RPMI7951 (cell line): ENCODE results near the gene SUPT3H. TPM values are rescaled to one million over a fixed set of nuclear protein-coding genes. Genes with fewer than 3 reads are reported as not detected.
A peak's percentile ranks its signal among the peaks of the same experiment; 100 is the strongest.
"Not testable (repeated sequence)": the region's sequence is repeated elsewhere in the genome, so short reads cannot be mapped to it uniquely, and the experiment has no call there.

Experiments used
- DNase-seq: peaks from one replicate; pipeline ENCODE4 v3.0.0-alpha.2; 2012; ENCODE audit warnings: low read depth
- total RNA-seq: library from RNA; depleted of rRNA; stranded (reverse); fragments of >200 nt; shearing (Covaris generic); gene quantifications from 2 replicates; pipeline ENCODE4 v1.2.3, GENCODE V29; 2014

The SUPT3H gene
- total RNA-seq, 1 experiment from 2014 or later = 7.7 TPM

- DNase-seq = no peak
These were observed 308.6 kb downstream of the SUPT3H start for GRCh38 chr6:45069091-45069490.

- DNase-seq = not testable (repeated sequence)
These were observed 310.3 kb downstream of the SUPT3H start for GRCh38 chr6:45067446-45067845.

- DNase-seq = not testable (repeated sequence)
These were observed 315.1 kb downstream of the SUPT3H start for GRCh38 chr6:45062659-45063058.

- DNase-seq = no peak
These were observed 320.0 kb downstream of the SUPT3H start for GRCh38 chr6:45057711-45058110.

DNA sequence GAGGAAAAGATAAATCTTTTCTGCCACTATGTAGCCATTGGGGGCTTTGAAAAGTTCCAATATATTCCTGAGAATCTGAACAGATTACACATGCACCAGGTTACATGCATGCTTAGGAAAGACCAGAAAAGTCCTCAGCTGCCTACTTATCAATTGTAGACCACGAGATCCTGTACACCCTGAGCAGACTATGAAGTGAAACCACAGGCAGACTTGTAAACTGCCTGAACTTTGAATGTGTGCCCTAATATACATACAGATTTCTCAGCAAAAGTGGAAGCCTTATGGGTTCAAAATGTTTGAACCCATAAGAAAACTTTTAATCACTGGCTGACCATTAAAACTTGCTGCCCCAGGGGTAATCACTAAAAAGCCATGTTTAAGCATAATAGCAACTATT lies 323.1 kb downstream of the SUPT3H start:
- peak; percentile 17 for DNase-seq

DNA sequence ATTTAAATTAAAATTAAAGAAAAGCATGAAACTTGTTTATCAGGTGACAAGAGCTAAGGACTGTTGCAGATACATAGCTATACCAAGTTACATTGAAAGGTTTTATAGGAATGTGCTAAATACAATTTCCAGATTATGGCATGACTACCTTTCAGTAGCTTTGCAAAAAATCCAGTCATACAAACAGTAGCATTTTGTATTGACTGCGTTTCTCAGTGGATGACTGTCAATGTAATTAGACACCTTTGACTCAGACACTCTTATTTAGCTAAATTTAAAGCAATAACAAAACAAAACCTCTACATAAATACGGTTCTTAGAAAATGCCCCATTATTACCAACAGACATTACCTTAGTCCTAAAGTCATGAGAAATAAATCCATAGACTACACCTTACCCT lies 325.4 kb downstream of the SUPT3H start:
- DNase-seq = no peak

- peak; percentile 55 for DNase-seq
These were observed 328.4 kb downstream of the SUPT3H start for GRCh38 chr6:45049188-45049843.

GRCh38 chr6:45047573-45047972 lies 330.2 kb downstream of the SUPT3H start:
- DNase-seq = no peak

DNA sequence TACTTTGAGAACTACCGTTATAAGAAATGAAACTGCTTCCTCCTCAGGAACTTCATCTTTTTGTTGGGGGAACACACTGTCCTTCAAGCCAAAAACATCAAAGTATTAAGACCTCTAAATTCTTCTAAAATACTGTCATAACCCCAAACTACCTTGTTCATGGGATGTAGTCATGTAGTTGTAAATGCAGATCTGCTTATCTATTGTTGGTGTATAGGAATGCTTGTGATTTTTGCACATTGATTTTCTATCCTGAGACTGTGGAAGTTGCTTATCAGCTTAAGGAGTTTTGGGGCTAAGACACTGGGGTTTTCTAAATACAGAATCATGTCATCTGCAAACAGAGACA lies 332.5 kb downstream of the SUPT3H start:
- DNase-seq = no peak

- DNase-seq = no peak
These were observed 333.1 kb downstream of the SUPT3H start for GRCh38 chr6:45044510-45045252.

GRCh38 chr6:45044086-45044485 lies 333.6 kb downstream of the SUPT3H start:
- no peak for DNase-seq

- not testable (repeated sequence) for DNase-seq
These were observed 335.1 kb downstream of the SUPT3H start for GRCh38 chr6:45042673-45043072.

- no peak for DNase-seq
These were observed 339.5 kb downstream of the SUPT3H start for GRCh38 chr6:45038226-45038625.

DNA sequence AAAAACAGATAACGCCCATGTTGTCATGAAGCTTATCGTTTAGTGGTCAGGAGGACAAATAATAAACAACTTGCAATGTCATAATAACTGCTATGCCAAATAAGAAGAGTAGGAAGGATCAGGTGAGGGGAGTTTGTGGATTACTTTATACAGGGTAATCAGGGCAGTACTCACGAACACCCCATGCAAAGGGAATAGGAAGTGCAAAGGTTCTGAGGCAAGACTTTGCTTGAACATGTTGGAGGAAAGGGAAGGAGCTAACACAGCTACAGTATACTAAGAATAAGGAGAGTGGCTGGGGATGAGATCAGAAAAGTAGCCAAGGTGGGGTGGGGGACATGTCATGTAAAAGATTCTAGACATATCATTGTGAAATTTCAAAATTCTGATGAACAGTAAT lies 341.6 kb downstream of the SUPT3H start:
- DNase-seq = no peak

DNA sequence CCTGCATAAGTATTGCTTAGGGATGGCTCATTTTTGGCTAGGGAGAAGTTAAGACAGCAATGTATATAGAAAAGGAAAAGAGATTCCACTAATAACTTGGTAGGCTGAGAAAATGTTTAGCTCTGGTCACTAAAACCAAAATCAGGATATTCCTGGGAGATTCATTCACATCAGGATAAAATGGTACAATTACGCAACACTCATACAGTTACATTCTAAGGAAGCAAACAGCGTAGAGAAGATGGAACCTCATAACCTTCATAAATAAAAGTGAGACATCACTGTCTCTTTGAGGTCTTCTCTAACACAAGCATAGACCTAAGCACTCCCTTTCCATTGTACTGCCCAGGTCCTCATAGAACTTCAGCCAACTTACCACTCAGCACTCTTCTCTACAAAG lies 345.3 kb downstream of the SUPT3H start:
- no peak for DNase-seq

- DNase-seq = no peak
These were observed 346.1 kb downstream of the SUPT3H start for GRCh38 chr6:45031601-45032000.

DNA sequence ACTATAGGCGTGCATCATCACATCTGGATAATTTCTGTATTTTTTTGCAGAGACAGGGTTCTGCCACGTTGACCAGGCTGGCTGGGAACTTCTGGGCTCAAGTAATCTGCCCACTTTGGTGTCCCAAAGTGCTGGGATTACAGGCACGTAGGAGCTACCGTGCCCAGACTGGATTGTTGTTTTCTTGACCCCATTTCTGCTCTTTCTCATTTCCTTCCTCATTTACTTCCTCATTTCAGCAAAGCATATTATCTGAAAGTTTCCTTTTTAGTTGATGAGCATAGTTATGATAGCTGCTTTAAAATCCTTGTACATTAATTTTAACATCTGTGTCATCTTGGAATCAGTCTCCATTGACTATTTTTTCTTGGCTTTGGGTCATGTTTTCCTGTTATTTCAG lies 350.6 kb downstream of the SUPT3H start:
- DNase-seq = no peak

- DNase-seq = no peak
These were observed 351.7 kb downstream of the SUPT3H start for GRCh38 chr6:45026003-45026516.

DNA sequence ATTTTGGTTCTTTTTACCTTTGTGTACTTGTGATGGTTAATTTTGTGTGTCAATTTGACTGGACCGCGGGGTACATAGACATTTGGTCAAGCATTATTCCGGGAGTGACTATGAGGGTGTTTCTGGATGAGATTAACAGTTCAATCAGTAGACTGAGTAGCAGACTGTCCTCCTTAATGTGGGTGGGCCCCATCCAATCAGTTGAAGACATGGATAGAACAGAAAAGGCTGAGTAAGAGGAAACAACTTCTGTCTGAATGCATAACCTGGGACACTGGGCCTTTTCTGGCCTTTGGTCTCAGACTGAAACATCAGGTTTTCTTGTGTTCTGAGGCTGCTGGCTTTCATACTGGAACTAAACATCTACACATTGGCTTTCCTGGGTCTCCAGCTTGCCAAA lies 353.1 kb downstream of the SUPT3H start:
- DNase-seq = no peak

DNA sequence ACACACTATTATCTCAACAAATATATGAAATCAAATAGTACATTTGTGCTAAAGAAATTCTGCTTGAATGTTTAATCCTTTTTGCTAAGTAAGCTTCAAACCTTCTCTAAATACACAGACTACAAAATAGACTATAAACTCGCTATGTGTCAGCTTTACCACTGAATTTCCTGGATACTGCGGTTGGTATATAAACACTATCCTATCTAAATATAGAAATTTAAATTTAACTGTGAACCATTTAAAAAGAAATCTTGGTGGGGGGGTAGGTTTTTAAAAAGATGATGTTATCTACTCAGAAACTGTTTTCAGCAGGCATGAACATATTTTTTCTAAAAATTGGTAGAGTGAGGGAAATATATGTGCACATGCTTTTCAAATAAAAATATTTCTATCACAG lies 356.1 kb downstream of the SUPT3H start:
- peak; percentile 45 for DNase-seq

GRCh38 chr6:45012687-45013086 lies 365.0 kb downstream of the SUPT3H start:
- no peak for DNase-seq

DNA sequence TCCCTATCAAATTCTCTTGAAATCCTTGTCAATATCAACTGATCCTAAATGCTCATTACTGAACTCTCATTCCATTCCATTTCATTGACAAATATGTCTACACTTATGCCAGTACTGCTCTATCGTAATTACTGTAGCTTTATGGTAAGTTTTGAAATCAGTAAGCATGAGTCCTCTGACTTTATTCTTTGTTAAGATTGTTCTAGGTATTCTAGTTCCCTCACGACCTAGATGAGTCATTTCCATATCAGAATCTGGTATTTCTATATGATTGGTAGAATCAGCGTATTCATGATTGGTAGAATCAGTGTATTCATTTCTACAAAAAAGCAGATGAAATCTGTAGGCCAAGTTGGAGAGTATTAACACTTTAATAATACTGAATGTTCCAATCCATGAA lies 368.2 kb downstream of the SUPT3H start:
- no peak for DNase-seq

DNA sequence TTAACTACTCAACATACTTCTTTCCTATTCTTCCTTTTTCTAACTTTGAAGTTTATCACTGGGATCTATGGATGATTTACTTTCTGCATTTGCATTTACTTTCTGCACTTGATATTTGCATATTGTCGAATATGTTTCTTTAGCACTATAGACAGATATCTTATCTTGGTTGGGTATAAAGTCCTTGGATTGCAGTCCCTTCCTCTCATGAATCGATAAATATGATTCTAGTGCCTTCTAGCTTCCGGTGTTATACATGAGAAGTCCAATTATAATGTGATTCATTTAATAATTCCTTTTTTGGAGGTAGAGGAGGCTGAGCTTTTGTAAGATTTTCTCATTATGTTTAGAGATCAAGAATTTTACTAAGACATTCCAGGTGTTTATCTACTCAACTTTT lies 370.8 kb downstream of the SUPT3H start:
- no peak for DNase-seq
